Measurements from ENCODE around the gene DDHD1.

DDHD1 gene

DNA sequence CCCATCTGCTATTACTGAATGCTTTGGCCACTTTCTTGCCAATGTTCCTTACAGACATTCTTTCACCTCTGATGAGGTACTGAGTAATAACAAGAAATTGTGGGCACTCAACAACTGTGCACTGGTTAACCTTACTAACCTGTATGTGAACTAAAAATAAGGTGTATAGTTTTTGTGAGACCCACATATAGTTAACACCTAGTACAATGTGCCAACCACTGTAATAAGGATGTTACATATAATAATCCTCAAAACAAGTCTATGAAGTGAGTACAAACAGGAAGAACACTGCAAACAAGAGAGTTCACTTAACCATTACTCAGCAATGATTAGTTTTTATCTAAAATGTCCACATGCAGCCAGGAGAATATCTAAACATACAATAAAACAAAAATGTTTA, 4.5 kb downstream of the DDHD1 start:
- no peak overlapping the region for H3K4me3 ChIP-seq (ENCODE audit: low read depth, low read length)

DNA sequence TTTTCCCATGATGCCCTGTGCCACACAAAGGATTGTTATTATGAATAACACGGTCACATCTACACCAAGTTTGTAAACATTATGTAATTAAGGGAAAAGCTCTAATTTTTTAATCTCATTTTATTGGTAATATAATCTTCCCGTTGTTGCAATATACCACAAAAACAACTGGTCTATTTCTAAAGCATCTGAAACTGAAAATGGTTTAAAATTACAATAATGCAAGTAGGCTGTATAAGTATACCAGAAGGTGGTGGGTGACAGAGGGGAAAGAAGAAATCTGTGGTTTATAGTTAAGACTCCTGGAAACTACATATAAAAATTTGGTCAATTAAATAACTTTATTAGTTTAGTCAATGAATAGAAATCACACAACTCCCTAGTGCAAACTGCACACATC, 5.2 kb downstream of the DDHD1 start:
- TF ChIP-seq, protein P1, sequence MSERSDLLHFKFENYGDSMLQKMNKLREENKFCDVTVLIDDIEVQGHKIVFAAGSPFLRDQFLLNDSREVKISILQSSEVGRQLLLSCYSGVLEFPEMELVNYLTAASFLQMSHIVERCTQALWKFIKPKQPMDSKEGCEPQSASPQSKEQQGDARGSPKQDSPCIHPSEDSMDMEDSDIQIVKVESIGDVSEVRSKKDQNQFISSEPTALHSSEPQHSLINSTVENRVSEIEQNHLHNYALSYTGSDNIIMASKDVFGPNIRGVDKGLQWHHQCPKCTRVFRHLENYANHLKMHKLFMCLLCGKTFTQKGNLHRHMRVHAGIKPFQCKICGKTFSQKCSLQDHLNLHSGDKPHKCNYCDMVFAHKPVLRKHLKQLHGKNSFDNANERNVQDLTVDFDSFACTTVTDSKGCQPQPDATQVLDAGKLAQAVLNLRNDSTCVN (tag by site-specific recombination; optimal IDR thresholded peaks at IDR 0.05): no peak
- TF ChIP-seq, protein P2, sequence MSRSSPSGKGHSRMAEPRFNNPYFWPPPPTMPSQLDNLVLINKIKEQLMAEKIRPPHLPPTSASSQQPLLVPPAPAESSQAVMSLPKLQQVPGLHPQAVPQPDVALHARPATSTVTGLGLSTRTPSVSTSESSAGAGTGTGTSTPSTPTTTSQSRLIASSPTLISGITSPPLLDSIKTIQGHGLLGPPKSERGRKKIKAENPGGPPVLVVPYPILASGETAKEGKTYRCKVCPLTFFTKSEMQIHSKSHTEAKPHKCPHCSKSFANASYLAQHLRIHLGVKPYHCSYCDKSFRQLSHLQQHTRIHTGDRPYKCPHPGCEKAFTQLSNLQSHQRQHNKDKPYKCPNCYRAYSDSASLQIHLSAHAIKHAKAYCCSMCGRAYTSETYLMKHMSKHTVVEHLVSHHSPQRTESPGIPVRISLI (tag by site-specific recombination; IDR thresholded peaks at IDR 0.05): no peak
- no peak for TF ChIP-seq ZNF747 (tag by site-specific recombination; IDR thresholded peaks at IDR 0.05)
- H3K4me1 ChIP-seq (ENCODE audit: control insufficient read depth, insufficient read depth, low read length): peaks cover 7% of the 10 kb centered on the region
- H3K4me3 ChIP-seq (ENCODE audit: low read depth, low read length): no peak overlapping the region
- ChIA-PET CTCF (interaction anchor here (0.7 kb wide), 1 partner anchor 452 kb away, joined by 3 read pairs; no protein-coding TSS in a partner anchor), POLR2A (no interaction called here)
- no peaks in the 10 kb centered on the region for H3K9me3 ChIP-seq (ENCODE audit: control insufficient read depth, insufficient read depth, low read depth, low read length)
- no peak overlapping the region for H3K27ac ChIP-seq (ENCODE audit: extremely low read depth, low read depth, low read length)
- H3K36me3 ChIP-seq (ENCODE audit: control insufficient read depth in 2 of 2, insufficient read depth in 1 of 2, low read length in 2 of 2): no peaks in the 10 kb centered on the region

More for the DNA sequence above, 4.5 kb downstream of the DDHD1 start:
- POLR2A ChIA-PET: no interaction called here
- H3K36me3 ChIP-seq (ENCODE audit: control insufficient read depth in 2 of 2, insufficient read depth in 1 of 2, low read length in 2 of 2): no peaks in the 10 kb centered on the region
- no peak for TF ChIP-seq ZSCAN23 (tag by site-specific recombination; IDR thresholded peaks at IDR 0.05)
- CTCF ChIA-PET: interaction anchor here (0.7 kb wide), 1 partner anchor 453 kb away, joined by 3 read pairs; no protein-coding TSS in a partner anchor
- H3K27ac ChIP-seq (ENCODE audit: extremely low read depth, low read depth, low read length): no peak overlapping the region
- peaks cover 7% of the 10 kb centered on the region for H3K4me1 ChIP-seq (ENCODE audit: control insufficient read depth, insufficient read depth, low read length)
- no peaks in the 10 kb centered on the region for H3K9me3 ChIP-seq (ENCODE audit: control insufficient read depth, insufficient read depth, low read depth, low read length)

DNA sequence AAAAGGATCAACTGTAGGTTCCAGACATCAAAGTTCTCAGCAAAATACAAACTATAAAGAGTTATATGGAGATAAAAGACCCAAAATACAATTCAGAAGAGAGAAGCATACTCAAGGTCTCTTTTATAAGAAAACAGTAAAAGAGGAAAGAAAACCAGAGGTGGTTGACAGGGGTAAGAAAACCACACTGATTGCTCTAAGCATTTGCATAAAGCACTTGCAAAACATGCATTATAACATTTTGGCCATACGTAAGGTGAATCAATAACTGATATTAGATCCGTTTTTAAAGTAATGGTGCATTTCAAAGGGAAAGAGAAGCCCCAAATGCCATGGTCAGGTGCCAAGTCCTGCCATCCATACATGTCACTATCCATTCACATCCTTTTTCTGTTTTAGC, 5.9 kb downstream of the DDHD1 start:
- POLR2A ChIA-PET: no interaction called here
- TF ChIP-seq ZNF132 (tag by site-specific recombination; IDR thresholded peaks at IDR 0.05; ENCODE audit: borderline replicate concordance) (no peak), SCRT1 (tag by site-specific recombination; IDR thresholded peaks at IDR 0.05; ENCODE audit: borderline replicate concordance) (no peak)
- H3K36me3 ChIP-seq (ENCODE audit: control insufficient read depth in 2 of 2, insufficient read depth in 1 of 2, low read length in 2 of 2): no peaks in the 10 kb centered on the region
- no peak overlapping the region for H3K4me3 ChIP-seq (ENCODE audit: low read depth, low read length)
- CTCF ChIA-PET: no interaction called here
- H3K9me3 ChIP-seq (ENCODE audit: control insufficient read depth, insufficient read depth, low read depth, low read length): no peaks in the 10 kb centered on the region
- no peak overlapping the region for H3K27ac ChIP-seq (ENCODE audit: extremely low read depth, low read depth, low read length)
- peaks cover 7% of the 10 kb centered on the region for H3K4me1 ChIP-seq (ENCODE audit: control insufficient read depth, insufficient read depth, low read length)

DNA sequence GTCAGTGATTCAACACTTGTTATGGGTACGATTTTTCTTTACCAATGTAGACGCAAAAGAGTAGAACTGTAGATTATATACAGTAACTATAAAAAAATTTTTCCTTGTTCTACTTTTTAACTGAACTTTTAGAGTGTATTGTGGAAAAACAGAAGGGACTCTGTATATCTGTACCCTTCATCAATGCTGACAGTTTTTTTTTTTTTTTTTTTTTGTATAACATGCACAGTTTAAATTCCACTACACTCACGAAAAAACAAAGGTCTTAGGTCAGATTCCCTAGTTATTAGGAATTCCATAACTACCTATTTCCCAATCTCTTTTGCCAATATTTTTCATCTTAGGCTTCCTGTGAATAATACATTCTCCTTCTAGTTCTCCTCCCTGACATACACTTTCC, 6.4 kb downstream of the DDHD1 start:
- no peak overlapping the region for H3K27ac ChIP-seq (ENCODE audit: extremely low read depth, low read depth, low read length)
- H3K4me1 ChIP-seq (ENCODE audit: control insufficient read depth, insufficient read depth, low read length): peaks cover 7% of the 10 kb centered on the region
- POLR2A ChIA-PET: no interaction called here

DNA sequence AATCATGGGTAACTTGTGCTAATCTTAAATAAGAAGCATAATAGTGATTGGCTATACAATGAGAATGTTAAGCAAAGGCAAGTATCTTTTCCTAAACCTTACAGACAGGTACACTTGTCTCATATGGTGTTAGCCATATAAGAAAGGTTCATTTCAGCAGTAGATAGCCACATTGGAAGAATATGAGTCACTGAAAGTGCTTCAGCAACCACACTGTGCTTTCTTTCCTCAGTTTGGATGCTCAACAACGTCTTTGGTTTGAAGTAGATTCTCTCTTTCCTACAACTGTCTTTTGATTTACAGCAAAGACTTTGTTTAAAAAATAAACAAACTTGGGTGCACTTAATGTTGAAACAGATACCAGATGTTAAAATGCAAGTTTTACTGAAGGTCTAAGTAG, 8.9 kb downstream of the DDHD1 start:
- Histone ChIP-seq H3K27ac (ENCODE audit: extremely low read depth, low read depth, low read length) (no peak overlapping the region), H3K4me3 (ENCODE audit: low read depth, low read length) (no peak overlapping the region), H3K36me3 (ENCODE audit: control insufficient read depth in 2 of 2, insufficient read depth in 1 of 2, low read length in 2 of 2) (no peaks in the 10 kb centered on the region), H3K4me1 (ENCODE audit: control insufficient read depth, insufficient read depth, low read length) (no peaks in the 10 kb centered on the region), H3K9me3 (ENCODE audit: control insufficient read depth, insufficient read depth, low read depth, low read length) (no peaks in the 10 kb centered on the region; the same call in 1 of the 2 replicates)
- POLR2A ChIA-PET: no interaction called here
- CTCF ChIA-PET: no interaction called here
- TF ChIP-seq, protein P3, sequence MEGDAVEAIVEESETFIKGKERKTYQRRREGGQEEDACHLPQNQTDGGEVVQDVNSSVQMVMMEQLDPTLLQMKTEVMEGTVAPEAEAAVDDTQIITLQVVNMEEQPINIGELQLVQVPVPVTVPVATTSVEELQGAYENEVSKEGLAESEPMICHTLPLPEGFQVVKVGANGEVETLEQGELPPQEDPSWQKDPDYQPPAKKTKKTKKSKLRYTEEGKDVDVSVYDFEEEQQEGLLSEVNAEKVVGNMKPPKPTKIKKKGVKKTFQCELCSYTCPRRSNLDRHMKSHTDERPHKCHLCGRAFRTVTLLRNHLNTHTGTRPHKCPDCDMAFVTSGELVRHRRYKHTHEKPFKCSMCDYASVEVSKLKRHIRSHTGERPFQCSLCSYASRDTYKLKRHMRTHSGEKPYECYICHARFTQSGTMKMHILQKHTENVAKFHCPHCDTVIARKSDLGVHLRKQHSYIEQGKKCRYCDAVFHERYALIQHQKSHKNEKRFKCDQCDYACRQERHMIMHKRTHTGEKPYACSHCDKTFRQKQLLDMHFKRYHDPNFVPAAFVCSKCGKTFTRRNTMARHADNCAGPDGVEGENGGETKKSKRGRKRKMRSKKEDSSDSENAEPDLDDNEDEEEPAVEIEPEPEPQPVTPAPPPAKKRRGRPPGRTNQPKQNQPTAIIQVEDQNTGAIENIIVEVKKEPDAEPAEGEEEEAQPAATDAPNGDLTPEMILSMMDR (tag by site-specific recombination; IDR thresholded peaks at IDR 0.05): no peak
- TF ChIP-seq ZSCAN23 (tag by site-specific recombination; IDR thresholded peaks at IDR 0.05): no peak
- TF ChIP-seq ZNF16 (tag by site-specific recombination; IDR thresholded peaks at IDR 0.05; ENCODE audit: low read depth): no peak
- TF ChIP-seq KLF10 (tag by site-specific recombination; IDR thresholded peaks at IDR 0.05): no peak
- TF ChIP-seq ZNF221 (tag by site-specific recombination; IDR thresholded peaks at IDR 0.05; ENCODE audit: borderline replicate concordance): no peak
- TF ChIP-seq, protein P4, sequence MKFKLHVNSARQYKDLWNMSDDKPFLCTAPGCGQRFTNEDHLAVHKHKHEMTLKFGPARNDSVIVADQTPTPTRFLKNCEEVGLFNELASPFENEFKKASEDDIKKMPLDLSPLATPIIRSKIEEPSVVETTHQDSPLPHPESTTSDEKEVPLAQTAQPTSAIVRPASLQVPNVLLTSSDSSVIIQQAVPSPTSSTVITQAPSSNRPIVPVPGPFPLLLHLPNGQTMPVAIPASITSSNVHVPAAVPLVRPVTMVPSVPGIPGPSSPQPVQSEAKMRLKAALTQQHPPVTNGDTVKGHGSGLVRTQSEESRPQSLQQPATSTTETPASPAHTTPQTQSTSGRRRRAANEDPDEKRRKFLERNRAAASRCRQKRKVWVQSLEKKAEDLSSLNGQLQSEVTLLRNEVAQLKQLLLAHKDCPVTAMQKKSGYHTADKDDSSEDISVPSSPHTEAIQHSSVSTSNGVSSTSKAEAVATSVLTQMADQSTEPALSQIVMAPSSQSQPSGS (tag by site-specific recombination; IDR thresholded peaks at IDR 0.05; ENCODE audit: low read depth): no peak
- TF ChIP-seq ZNF626 (tag by site-specific recombination; IDR thresholded peaks at IDR 0.05): no peak
- no peak for TF ChIP-seq ZFP37 (tag by site-specific recombination; IDR thresholded peaks at IDR 0.05)
- TF ChIP-seq, protein P5, sequence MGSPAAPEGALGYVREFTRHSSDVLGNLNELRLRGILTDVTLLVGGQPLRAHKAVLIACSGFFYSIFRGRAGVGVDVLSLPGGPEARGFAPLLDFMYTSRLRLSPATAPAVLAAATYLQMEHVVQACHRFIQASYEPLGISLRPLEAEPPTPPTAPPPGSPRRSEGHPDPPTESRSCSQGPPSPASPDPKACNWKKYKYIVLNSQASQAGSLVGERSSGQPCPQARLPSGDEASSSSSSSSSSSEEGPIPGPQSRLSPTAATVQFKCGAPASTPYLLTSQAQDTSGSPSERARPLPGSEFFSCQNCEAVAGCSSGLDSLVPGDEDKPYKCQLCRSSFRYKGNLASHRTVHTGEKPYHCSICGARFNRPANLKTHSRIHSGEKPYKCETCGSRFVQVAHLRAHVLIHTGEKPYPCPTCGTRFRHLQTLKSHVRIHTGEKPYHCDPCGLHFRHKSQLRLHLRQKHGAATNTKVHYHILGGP (tag by site-specific recombination; IDR thresholded peaks at IDR 0.05): no peak
- TF ChIP-seq ZNF670 (tag by site-specific recombination; IDR thresholded peaks at IDR 0.05; ENCODE audit: low read depth): no peak
- TF ChIP-seq FEZF1 (tag by site-specific recombination; IDR thresholded peaks at IDR 0.05): no peak
- TF ChIP-seq REPIN1 (tag by site-specific recombination; IDR thresholded peaks at IDR 0.05; ENCODE audit: low read depth): no peak

More for the DNA sequence above, 6.4 kb downstream of the DDHD1 start:
- CTCF ChIA-PET: no interaction called here
- Histone ChIP-seq H3K36me3 (ENCODE audit: control insufficient read depth in 2 of 2, insufficient read depth in 1 of 2, low read length in 2 of 2) (no peaks in the 10 kb centered on the region), H3K9me3 (ENCODE audit: control insufficient read depth, insufficient read depth, low read depth, low read length) (no peaks in the 10 kb centered on the region), H3K4me3 (ENCODE audit: low read depth, low read length) (no peak overlapping the region)
- TF ChIP-seq ZNF558 (tag by site-specific recombination; IDR thresholded peaks at IDR 0.05) (peak; percentile 97), ZNF16 (tag by site-specific recombination; IDR thresholded peaks at IDR 0.05; ENCODE audit: low read depth) (no peak)
